H1 (cell line): ENCODE measurements around the gene GSG1L. TPM values are rescaled to one million over a fixed set of nuclear protein-coding genes. Genes with fewer than 3 reads are reported as not detected.

Source experiments
- KDM4A ChIP-seq: IDR thresholded peaks from one replicate; pipeline ENCODE4 v1.7.1; 2012; ENCODE audit warnings: low read depth, mild to moderate bottlenecking, moderate library complexity, low read length, inconsistent platforms; ENCODE audit not compliant: severe bottlenecking
- SP4 ChIP-seq: IDR thresholded peaks from 2 replicates; pipeline ENCODE4 v1.6.1; 2012; ENCODE audit warnings: low read length, inconsistent platforms
- TAF7 ChIP-seq: optimal IDR thresholded peaks from 2 replicates; pipeline ENCODE3; 2011; ENCODE audit warnings: low read depth, mild to moderate bottlenecking, inconsistent platforms, low read length, moderate library complexity, borderline replicate concordance
- polyA plus RNA-seq, 7 experiments: library from polyadenylated mRNA; depleted of rRNA in 3 of 7; stranded (reverse) in 5 of 7; unstranded in 2 of 7; fragments of >200 nt in 5 of 7; fragments of 200-250 nt in 2 of 7; gene quantifications; 1 replicate in 5 of 7; 2 replicates in 1 of 7; 4 replicates in 1 of 7; pipeline versions ENCODE4 v1.2.1 to v1.2.3, GENCODE V29; 2011 to 2013; ENCODE audit warnings: missing spikeins in 2 of 7, mixed read lengths in 2 of 7
- total RNA-seq: library from RNA; stranded (reverse); fragmentation: NEBNext Ultra II Directional; extraction: Animal tissue kit (Norgen Biotek cat#: 25700); gene quantifications from 2 replicates; pipeline ENCODE4 v1.2.1, GENCODE V29; 2021

The GSG1L gene
- total and polyA plus RNA-seq, 2 of the 8 experiments (the other 6 are each of a cell fraction or from before 2014, with no cell fraction given), result 0.71 to 1.1 TPM

GRCh38 chr16:27762441-27762840, 301.1 kb downstream of the GSG1L start (continued):
- no peak for TF ChIP-seq SP4
- TF ChIP-seq TAF7, result no peak
- no peak for TF ChIP-seq KDM4A
